Activated CD8-positive, alpha-beta memory T cell treated with anti-CD3 and anti-CD28 coated beads for 1 hour (primary cell): ENCODE results near the gene CDON.

Experiments
- DNase-seq, 2 donors: peaks; one replicate each; pipeline ENCODE4 v3.0.0-alpha.2; 2020; ENCODE audit warnings: low read depth in 1 of 2; ENCODE audit errors: extremely low read depth in 1 of 2

CDON gene

GRCh38 chr11:125957618-125958332, 104.9 kb downstream of the CDON start:
- DNase-seq, result no peak

GRCh38 chr11:125956391-125957134, 106.1 kb downstream of the CDON start:
- no peak for DNase-seq

GRCh38 chr11:125955856-125956255, 106.8 kb downstream of the CDON start:
- DNase-seq, result no peak

GRCh38 chr11:125954945-125955640, 107.6 kb downstream of the CDON start:
- DNase-seq, result no peak

- no peak for DNase-seq
These were observed 108.3 kb downstream of the CDON start for GRCh38 chr11:125954123-125954944.

- no peak for DNase-seq
These were observed 109.2 kb downstream of the CDON start for GRCh38 chr11:125953401-125953935.

- DNase-seq, result no peak
These were observed 109.7 kb downstream of the CDON start for GRCh38 chr11:125952973-125953372.

- no peak for DNase-seq
These were observed 110.1 kb downstream of the CDON start for GRCh38 chr11:125952559-125952958.

GRCh38 chr11:125951731-125952130, 110.9 kb downstream of the CDON start:
- DNase-seq, result no peak

- DNase-seq, result no peak
These were observed 111.7 kb downstream of the CDON start for GRCh38 chr11:125950696-125951651.

- DNase-seq, result no peak
These were observed 112.5 kb downstream of the CDON start for GRCh38 chr11:125950178-125950490.

- no peak for DNase-seq
These were observed 113.1 kb downstream of the CDON start for GRCh38 chr11:125949271-125950177.

- DNase-seq, result no peak
These were observed 114.2 kb downstream of the CDON start for GRCh38 chr11:125948278-125949051.

GRCh38 chr11:125947419-125948277, 115.0 kb downstream of the CDON start:
- no peak for DNase-seq

GRCh38 chr11:125946712-125947418, 115.8 kb downstream of the CDON start:
- no peak for DNase-seq

- no peak for DNase-seq
These were observed 116.7 kb downstream of the CDON start, which contains the start of gene VSIG10L2 for GRCh38 chr11:125945797-125946520. TSS of gene VSIG10L2 (plus strand) at chr11:125946044. CDS start at chr11:125946056, 12 bp downstream.
